Activated CD8-positive, alpha-beta memory T cell treated with anti-CD3 and anti-CD28 coated beads for 1 hour (primary cell): ENCODE data around the gene ZNF205.
"Not testable (repeated sequence)": the region's sequence is repeated elsewhere in the genome, so short reads cannot be mapped to it uniquely, and the experiment has no call there.

Experiments
- DNase-seq, 2 donors: peaks; one replicate each; pipeline ENCODE4 v3.0.0-alpha.2; 2020; ENCODE audit warnings: low read depth in 1 of 2; ENCODE audit errors: extremely low read depth in 1 of 2

ZNF205 gene

DNA sequence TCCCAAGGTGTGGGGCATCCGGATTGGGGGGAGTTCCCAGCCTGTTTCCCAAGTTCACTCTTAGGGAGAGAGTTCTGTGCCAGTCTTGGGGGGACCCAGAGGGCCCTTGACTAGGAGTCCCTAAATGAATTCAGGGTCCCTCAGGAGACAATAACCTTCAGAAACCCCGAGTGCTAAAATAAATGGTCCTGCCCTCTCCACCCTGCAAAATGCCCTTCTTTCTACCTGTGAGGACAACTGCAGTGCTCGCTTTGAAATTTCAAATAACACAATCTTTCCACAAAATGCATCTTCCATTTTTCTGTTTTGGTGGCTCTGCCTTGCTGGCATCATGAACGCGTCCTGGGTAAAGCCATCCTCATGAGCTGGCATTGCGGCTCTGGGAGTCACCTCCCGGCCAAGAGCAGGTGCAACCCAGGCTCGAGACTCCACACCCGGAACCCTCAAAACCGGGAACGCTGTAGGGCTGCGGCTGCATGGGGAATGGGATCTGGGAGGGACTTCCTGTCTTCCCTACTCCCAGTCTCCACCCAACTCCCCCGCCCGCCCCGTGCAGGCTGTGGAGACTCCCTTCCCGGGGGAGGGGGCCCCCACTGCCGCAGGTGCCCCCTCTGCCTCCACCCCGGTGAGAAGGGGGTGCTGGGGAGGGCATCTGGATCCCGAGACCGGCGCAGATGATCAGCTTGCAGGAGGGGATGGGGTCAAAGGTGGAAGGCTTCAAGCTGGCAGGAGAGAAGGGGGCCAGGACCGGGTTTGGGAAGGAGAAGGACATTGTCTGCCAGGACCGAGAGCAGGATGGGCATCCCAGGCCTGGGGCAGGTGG, at the start of gene ZNF205:
Gene ZNF205 (plus strand): TSS at position 529 of the 823 bp plus-strand sequence. CDS start 845 bp downstream, outside the sequence.
- no peak for DNase-seq

DNA sequence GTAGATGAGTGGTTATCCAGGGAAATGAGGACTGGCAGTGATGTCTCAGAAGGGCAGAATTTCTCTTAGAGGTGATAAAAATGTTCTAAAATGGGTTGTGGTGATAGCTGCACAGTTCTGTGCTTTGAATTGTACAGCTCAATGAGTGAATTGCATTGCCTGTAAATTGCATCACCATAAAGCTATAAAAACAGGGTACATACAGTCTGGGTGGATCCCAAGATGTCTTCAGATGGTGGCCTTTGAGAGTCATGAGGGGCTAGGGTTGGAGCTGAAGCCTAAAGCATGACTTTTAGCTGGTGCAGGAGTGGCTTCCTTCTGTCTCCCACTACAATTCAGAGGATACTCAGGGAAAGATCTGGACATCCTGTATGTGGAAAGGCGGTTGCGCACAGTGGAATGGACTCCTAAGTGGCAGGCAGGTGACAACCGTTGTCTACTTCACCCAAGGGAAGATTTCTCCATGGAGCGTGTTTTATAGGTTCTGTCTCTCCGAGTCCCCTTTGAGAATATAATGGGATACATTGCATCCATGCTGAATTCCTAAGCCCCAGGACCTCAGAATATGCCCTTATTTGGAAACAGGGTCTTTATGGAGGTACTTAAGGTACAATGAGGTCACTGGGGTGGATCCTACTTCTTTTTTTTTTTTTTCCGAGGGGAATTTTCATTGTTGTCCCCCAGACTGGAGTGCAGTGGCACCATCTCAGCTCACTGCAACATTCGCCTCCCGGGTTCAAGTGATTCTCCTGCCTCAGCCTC, 48.6 kb upstream of the ZNF205 start:
- DNase-seq: no peak

DNA sequence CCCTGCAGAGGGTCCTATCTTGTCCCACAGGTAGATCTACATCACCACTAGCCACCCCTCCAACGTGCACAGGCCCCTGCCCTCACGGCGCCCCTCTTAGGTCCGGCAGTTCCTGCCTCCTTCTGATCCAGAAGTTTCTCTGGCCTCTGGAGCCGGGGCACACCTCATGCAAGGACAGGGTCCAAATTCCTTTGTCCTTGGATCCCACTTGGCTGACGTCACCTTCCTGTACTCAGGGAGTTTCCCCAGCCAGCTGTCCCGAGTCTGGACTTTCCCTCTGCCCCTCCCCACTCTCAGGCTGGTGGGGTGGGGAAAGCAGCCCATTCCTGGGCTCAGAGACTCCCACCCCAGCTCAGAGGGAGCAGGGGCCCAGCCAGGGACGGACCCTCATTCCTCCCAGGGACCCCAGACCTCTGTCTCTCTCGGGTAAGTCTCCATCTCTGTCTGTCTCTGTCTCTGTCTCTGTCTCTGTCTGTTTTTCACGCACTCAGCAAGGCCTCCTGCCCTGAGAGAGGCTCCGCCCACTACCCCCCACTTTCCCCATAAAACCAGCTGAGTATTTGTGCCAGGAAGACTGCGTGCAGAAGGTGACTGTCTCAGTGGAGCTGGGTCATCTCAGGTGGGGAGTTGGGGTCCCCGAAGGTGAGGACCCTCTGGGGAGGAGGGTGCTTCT, 47.2 kb upstream of the ZNF205 start, which contains the start of gene IL32:
Gene IL32 (plus strand): TSS at position 572 of the 673 bp plus-strand sequence. CDS start 172 bp downstream, outside the sequence.
- DNase-seq: peak; percentile 36 to 51

DNA sequence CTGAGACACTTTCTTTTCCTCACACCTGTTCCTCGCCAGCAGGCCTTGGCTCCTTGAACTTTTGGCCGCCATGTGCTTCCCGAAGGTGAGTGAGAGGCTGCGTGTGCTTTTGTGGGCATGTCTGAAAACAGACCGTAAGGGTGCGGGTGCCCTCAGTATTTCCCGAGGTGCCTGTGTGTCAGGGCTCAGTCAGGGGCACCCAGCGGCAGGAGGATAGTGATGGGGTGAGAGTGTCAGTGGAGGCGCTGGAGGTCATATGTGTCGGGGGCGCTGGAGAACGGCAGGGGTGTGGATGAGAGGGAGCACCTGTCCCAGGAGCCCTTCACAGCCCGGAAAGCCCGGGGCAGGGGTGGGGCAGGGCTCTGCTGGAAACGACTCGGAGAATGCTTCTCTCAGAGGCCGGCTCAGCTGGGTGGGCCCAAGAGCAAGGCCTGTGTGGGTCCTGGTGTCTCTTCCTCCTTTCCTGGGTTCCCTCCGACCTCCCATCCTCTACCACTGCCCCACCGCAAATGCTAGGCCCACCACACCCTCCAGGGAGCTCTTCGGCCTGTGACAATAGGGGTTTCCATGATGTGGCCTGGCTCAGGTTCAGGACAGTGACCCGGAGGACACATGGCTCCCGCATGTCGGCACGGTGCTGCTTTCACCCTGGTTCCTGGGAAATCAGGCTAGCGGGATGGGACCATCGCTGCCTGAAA, 46.5 kb upstream of the ZNF205 start:
- no peak for DNase-seq

DNA sequence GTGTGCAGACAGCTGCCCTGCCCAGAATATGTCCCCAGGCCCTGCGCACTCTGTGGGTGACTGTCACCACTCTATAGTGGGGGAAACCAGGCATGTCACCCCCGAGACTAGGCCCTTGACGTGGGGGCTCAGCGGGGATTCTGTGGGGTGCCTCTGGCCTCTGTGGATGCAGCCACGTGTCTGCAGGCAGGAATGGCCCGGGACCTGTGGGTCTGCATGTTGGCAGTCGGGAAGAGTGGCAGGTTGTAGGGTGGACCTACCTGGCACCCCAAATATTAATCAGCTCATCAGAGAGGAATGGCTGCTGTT, 46.0 kb upstream of the ZNF205 start:
- DNase-seq: no peak

DNA sequence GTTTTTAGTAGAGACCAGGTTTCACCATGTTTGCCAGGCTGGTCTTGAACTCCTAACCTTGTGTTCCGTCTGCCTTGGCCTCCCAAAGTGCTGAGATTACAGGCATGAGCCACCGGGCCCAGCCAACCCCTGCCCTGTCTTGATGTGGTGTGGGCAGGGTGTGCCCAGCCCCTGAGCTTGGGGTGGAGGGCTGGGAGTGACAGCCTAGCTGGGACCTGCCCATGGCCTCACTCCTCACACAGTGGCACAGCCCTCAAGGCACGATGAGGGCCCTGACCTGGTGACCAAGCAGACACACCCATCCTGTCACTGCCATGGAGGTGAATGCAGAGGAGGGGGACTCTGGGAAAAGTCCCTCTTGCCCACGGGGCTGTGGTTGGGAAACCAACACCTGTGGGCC, 43.9 kb upstream of the ZNF205 start:
- no peak for DNase-seq

DNA sequence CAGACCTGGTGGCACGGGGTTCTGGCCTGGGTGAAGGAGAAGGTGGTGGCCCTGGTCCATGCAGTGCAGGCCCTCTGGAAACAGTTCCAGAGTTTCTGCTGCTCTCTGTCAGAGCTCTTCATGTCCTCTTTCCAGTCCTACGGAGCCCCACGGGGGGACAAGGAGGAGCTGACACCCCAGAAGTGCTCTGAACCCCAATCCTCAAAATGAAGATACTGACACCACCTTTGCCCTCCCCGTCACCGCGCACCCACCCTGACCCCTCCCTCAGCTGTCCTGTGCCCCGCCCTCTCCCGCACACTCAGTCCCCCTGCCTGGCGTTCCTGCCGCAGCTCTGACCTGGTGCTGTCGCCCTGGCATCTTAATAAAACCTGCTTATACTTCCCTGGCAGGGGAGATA, 43.2 kb upstream of the ZNF205 start:
- not testable (repeated sequence) for DNase-seq

DNA sequence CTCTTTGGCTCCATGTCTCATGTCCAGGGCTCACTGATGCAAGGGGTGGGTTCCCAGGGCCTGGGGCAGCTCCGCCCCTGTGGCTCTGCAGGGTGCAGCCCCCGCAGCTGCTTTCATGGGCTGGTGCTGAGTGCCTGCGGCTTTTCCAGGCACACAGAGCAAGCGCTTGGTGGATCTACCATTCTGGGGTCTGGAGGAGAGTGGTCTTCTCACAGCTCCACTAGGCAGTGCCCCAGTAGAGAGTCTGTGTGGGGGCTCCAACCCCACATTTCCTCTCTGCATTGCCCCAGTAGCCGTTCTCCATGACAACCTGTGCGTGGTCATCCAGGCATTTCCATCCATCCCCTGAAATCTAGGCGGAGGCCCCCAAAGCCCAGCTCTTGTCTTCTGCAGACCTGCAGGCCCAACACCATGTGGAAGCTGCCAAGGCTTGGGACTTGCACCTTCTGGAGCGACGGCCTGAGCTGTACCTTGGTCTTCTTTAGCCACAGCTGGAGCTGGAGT, 41.7 kb upstream of the ZNF205 start:
- no peak for DNase-seq

DNA sequence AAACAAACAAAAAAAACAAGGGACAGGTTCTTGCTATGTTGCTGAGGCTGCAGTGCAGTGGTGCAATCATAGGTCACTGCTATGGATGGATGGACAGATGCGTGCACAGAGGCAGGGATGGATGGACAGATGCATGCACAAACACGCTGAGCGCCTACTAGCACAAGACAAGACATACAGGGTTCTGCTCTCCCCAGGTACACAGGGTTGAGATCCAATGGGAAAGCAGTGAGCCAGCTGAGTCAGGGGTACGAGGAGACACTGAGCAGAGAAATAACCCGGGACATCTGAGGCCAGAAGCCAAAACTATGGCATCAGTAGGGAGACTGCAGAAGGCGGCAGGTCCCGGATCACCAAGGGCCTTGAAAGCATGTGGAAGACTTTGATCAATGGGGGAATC, 40.7 kb upstream of the ZNF205 start:
- DNase-seq: no peak

DNA sequence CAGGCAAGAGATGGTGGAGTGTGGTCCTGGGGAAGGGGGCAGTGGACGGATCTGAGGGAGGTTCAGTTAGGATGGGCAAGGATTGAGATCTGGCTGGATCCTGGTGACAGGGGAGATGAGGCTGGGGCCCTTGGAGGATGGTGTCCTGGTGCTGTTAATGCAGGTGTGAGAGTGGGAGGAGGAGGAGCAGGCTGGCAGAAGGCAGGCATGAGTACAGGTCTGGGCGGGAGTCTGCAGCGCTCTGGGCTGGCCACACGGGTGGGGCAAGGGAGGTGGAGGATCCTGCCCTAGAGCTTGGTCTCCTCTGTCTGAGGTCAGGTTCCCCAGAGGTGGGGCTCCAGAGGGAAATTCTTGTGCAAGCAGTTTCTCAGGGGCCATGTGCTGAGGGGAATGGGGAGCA, 40.2 kb upstream of the ZNF205 start:
- not testable (repeated sequence) for DNase-seq

DNA sequence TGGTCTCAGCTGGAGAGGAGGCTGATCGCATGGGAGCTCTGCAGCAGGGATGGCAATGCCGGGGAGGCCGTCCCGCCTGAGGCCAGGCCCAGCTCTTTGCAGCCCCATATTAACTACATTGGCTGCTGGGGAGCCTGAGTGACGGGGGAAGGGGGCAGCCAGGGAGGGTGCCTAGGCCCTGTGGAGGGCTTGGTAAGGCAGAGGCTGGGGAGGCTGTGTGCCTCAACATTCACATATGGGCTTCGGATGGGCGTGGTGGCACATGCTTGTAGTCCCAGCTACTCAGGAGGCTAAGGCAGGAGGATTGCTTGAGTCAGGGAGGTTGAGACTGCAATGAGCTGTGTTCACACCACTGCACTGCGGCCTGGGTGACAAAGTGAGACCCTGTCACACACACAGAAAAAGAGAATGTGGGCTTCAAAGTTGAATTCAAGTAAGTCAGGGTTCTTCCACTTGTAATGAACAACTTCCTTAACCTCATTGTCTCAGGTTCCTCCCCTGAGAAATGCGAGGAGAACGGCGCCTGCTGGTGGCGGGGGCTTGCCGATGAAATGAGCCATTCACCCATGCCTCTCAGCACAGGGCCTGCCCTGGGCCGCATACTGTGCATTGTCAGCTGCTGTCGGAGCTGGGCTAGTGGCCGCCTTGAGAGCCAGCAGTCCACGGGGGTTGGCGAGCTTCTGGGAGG, 39.7 kb upstream of the ZNF205 start:
- not testable (repeated sequence) for DNase-seq

DNA sequence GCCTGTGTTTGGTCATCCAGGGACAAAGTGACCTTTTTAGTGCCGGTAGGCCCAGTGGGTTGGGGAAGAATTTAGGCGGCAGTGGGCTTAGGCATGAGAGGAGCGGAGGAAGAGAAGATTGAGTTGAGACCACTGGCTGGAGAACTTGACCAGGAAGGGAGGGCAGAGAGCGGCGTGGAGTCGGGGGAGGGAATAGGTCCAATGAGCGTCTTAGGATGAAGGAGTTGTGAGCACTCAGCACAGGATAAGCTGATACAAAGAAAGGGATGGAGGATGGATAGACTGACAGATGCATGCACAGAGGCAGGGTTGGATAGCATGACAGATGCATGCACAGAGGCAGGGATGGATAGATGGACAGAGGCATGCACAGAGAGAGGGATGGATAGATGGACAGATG, 38.9 kb upstream of the ZNF205 start:
- DNase-seq: no peak

DNA sequence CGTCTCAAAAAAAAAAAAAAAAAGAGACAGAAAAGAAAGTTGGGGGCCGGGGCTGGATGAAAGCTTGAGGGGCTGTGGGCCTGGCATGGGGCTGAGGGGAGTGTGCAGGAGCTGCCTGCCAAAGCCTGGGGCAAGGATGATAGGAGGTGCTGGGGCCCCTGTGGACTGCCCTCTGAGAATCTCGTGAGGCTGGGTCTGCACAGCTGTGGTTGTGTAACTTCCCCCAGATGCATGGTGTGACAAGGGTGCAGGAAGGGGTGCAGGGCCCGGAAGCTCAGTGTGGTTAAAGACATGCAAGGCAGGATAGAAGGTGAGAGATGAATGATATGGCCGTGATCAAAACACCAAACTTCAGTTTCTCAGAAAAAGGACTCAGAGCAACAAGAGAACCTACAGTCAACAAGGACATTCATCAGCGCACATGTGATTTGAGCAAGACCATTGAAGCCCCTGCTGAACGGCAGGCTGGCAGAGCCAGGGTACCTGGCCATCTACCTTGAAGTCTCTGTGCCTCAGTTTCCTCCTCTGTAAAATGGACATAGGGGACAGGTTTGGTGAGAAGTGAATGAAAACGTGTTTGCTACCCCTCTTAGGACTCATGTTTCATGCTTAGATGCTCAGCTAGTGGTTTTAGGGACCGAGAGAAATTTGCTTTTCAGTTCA, 37.4 kb upstream of the ZNF205 start:
- DNase-seq: peak; percentile 42 to 49

DNA sequence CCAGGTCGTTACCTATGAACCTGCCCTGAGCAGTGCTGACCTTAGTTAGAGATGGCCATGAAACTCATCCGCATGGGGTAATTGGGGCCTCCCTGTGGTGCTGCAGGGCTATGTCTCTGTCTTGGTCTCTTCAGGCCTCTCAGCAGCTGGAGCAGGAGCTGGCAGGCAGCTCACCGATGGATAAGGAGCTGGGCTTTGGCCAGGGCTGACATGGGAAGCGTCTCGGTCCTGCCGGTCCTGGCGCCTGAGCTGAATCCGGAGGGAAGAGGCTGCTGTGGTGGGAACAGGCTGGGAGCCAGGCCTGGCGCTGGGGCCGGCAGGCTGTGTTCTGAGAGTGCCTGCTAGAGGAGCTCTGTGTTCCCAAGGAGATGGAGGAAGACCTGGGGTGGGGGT, 36.9 kb upstream of the ZNF205 start:
- no peak for DNase-seq

DNA sequence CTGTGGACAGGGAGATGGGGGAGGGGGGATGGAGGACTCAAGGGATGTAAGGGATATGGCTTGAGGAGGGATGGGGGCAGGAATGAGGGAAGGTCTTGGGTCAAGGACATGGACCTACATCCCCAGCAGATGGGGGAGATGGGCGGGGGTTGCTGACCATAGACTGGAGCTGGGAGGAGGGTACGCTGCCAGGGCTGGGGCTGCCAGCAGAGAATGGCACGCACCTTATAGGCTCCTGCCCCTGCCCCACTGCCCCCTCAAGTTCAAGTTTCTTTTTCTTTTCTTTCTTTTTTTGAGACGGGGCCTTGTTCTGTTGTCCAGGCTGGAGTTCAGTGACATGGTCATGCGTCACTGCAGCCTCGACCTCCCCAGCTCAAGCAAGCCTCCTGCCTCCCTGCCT, 36.4 kb upstream of the ZNF205 start:
- DNase-seq: not testable (repeated sequence)

DNA sequence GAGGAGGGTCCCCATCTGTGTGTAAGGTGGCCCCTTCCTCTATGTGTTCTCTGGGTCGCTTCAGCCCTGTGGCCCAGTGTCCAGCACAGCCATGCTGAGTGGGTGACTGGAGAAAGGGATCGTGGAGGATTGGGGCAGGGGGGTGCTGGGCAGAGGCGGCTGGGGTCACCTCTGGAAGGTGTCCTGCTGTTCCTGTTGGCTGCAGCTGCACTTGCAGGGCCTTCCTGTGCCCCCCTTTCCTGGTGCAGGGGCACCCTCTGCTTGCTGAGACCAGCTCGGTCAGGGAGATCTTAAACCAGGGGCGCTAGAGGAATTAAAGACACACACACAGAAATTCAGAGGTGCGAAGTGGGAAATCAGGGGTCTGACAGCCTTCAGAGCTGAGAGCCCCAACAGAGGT, 35.8 kb upstream of the ZNF205 start:
- DNase-seq: no peak

DNA sequence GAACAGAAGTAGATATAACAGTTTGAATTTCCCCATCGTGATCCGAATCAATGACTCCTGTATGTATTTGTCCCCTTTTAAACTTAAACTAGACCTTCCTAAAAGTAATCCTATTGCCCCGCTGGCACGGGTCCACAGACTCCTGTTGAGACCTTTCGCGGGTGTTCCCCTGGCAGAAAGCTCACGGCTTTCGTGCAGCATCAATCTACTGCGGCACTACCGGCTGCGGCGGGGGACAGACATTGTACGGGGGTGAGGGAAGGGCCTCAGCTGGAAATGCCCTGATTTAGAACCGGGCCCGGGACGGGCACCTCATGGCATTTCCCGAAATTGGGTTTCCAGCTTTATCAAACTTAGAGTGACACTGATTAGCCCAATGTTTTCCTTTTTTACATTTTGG, 32.4 kb upstream of the ZNF205 start:
- no peak for DNase-seq

DNA sequence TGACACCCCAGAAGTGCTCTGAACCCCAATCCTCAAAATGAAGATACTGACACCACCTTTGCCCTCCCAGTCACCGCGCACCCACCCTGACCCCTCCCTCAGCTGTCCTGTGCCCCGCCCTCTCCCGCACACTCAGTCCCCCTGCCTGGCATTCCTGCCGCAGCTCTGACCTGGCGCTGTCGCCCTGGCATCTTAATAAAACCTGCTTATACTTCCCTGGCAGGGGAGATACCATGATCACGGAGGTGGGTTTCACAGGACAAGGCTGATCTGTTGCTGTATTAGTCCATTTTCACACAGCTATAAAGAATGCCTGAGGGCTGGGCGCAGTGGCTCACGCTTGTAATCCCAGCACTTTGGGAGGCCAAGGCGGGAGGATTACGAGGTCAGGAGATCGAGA, 30.4 kb upstream of the ZNF205 start:
- DNase-seq: not testable (repeated sequence)

DNA sequence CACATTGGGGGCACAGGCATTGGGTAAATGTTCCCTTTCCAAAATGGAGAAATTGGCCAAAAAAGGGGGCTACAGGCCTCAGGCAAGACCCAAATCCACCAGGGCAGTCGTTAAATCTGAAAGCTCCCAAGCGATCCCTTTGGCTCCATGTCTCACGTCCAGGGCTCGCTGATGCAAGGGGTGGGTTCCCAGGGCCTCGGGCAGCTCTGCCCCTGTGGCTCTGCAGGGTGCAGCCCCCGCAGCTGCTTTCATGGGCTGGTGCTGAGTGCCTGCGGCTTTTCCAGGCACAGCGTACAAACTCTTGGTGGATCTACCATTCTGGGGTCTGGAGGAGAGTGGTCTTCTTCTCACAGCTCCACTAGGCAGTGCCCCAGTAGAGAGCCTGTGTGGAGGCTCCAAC, 29.0 kb upstream of the ZNF205 start:
- not testable (repeated sequence) for DNase-seq

DNA sequence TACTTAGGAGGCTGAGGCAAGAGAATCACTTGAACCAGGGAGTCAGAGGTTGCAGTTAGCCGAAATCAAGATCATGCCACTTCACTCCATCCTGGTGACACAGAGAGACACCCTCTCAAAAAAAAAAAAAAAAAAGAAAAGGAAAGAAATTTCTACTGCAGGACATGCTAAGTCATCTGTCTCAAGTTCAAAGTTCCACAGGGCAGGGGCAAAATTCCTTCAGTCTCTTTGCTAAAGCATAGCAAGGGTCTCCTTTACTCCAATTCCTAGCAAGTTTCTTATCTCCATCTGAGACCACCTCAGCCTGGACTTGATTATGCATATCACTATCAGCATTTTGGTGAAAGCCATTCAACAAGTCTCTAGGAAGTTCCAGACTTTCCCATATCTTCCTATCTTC, 27.9 kb upstream of the ZNF205 start:
- DNase-seq: no peak
